ENCODE results near the gene DCBLD1. TPM values are rescaled to one million over a fixed set of nuclear protein-coding genes. Genes with fewer than 3 reads are reported as not detected.
"Not testable (repeated sequence)": the region's sequence is repeated elsewhere in the genome, so short reads cannot be mapped to it uniquely, and the experiment has no call there.

DCBLD1 gene
- total RNA-seq: 1 to 10 TPM; 4.4 to 4.5 TPM

GRCh38 chr6:117482240-117483003 is at the start of gene DCBLD1:
Gene DCBLD1 (plus strand): TSS chr6:117482674. CDS start chr6:117482782, 108 bp downstream.
- peaks cover 12% of the 10 kb centered on the region for H3K4me1 Mint-ChIP-seq (ENCODE audit: low read depth)
- CTCF ChIA-PET: interaction anchor here (0.7 to 4.9 kb wide), 4 partner anchors 32 to 123 kb away, joined by 3 to 34 read pairs (median 6); no protein-coding TSS in a partner anchor

GRCh38 chr6:117440706-117441525 is 41.6 kb upstream of the DCBLD1 start:
- H3K9me3 Mint-ChIP-seq: no peaks in the 10 kb centered on the region
- ChIA-PET POLR2A (no interaction called here), CTCF (no interaction called here)

More at GRCh38 chr6:117482240-117483003, at the start of gene DCBLD1:
- Mint-ChIP-seq H3K9me3 (no peaks in the 10 kb centered on the region), H3K36me3 (no peaks in the 10 kb centered on the region), H3K27me3 (peaks cover 23% of the 10 kb centered on the region), H3K27ac (no peak within 1 kb of the TSS), H3K4me3 (peak within 1 kb of the TSS; percentile 82)
- peak; percentile 74 for DNase-seq
- POLR2A ChIA-PET: interaction anchor here (1.4 to 2.3 kb wide), 3 partner anchors 66 to 120 kb away, joined by 4 to 17 read pairs (median 8); partner anchors contain the start of gene GOPC
- intact Hi-C loops (cut with micrococcal nuclease): loop anchor here (1.0 to 10.0 kb wide), 5 partner anchors 18 to 1412 kb away; partner anchors contain the start of genes ASF1A, GOPC, NT5DC1 and NUS1

GRCh38 chr6:117441824-117442264 is 40.6 kb upstream of the DCBLD1 start:
- Mint-ChIP-seq H3K9me3 (no peaks in the 10 kb centered on the region), H3K4me3 (no peak overlapping the region), H3K27ac (no peak overlapping the region), H3K36me3 (no peaks in the 10 kb centered on the region), H3K27me3 (peaks cover 26% of the 10 kb centered on the region), H3K4me1 (ENCODE audit: low read depth) (no peaks in the 10 kb centered on the region)
- DNase-seq: no peak
- intact Hi-C loops (cut with micrococcal nuclease): no loop called here
- ChIA-PET POLR2A (no interaction called here), CTCF (no interaction called here)

More at GRCh38 chr6:117440706-117441525, 41.6 kb upstream of the DCBLD1 start:
- intact Hi-C loops (cut with micrococcal nuclease): no loop called here
- H3K4me3 Mint-ChIP-seq: no peak overlapping the region
- no peak overlapping the region for H3K27ac Mint-ChIP-seq
- no peak for DNase-seq
- no peaks in the 10 kb centered on the region for H3K4me1 Mint-ChIP-seq (ENCODE audit: low read depth)
- H3K27me3 Mint-ChIP-seq: peaks cover 29% of the 10 kb centered on the region
- no peaks in the 10 kb centered on the region for H3K36me3 Mint-ChIP-seq

DNA sequence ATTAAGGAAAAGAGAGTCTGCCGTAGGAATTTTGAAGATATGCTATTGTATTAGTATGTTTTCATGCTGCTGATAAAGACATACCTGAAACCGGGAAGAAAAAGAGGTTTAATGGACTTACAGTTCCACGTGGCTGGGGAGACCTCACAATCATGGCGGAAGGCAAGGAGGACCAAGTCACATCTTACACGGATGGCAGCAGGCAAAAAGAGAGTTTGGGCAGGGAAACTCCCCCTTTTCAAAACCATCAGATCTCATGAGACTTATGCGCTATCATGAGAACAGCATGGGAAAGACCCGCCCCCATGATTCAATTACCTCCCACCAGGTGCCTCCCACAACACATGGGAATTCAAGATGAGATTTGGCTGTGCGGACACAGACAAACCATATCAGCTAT is 40.2 kb upstream of the DCBLD1 start:
- H3K27ac Mint-ChIP-seq; H3K4me1 Mint-ChIP-seq (ENCODE audit: low read depth); H3K4me3 Mint-ChIP-seq; intact Hi-C loops (cut with micrococcal nuclease); H3K9me3 Mint-ChIP-seq; DNase-seq; POLR2A ChIA-PET; CTCF ChIA-PET; H3K36me3 Mint-ChIP-seq: not testable (repeated sequence)
- H3K27me3 Mint-ChIP-seq: peaks cover 25% of the 10 kb centered on the region

- no peaks in the 10 kb centered on the region for H3K4me1 Mint-ChIP-seq (ENCODE audit: low read depth)
- intact Hi-C loops (cut with micrococcal nuclease): no loop called here
Measured at GRCh38 chr6:117444600-117444999, 37.9 kb upstream of the DCBLD1 start.

DNA sequence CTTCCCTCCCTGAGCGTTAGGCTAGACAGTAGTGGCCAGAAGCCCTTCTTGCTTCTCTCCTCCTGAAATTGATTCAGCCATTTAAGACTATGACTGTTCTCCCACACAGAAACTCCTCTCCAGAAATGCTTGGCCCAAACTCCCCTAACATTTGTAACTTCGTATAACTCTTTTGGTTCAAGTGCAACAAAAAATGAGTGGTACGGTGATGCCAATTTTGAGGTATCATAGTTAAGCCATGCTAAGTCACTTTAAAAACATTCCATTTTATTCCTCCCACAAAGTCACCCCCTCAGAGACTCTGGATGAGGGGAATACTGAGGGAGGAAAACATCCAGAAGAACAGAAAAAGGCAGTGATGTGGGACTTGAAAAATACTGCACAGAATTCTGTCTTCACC is 35.6 kb upstream of the DCBLD1 start:
- DNase-seq: no peak
- no peaks in the 10 kb centered on the region for H3K9me3 Mint-ChIP-seq
- H3K4me3 Mint-ChIP-seq: no peak overlapping the region
- no peaks in the 10 kb centered on the region for H3K4me1 Mint-ChIP-seq (ENCODE audit: low read depth)
- no peak overlapping the region for H3K27ac Mint-ChIP-seq
- intact Hi-C loops (cut with micrococcal nuclease): no loop called here
- CTCF ChIA-PET: interaction anchor here (6.3 to 6.5 kb wide), 2 partner anchors 110 to 158 kb away, joined by 130 to 146 read pairs; partner anchors contain the start of gene GOPC
- no peaks in the 10 kb centered on the region for H3K36me3 Mint-ChIP-seq
- POLR2A ChIA-PET: no interaction called here
- peaks cover 30% of the 10 kb centered on the region for H3K27me3 Mint-ChIP-seq

More at GRCh38 chr6:117444600-117444999, 37.9 kb upstream of the DCBLD1 start:
- ChIA-PET POLR2A (no interaction called here), CTCF (interaction anchor here (1.0 to 1.7 kb wide), 3 partner anchors 102 to 159 kb away, joined by 3 to 4 read pairs (median 4); no protein-coding TSS in a partner anchor)
- Mint-ChIP-seq H3K9me3 (no peaks in the 10 kb centered on the region), H3K36me3 (no peaks in the 10 kb centered on the region), H3K27me3 (peaks cover 31% of the 10 kb centered on the region), H3K27ac (no peak overlapping the region), H3K4me3 (no peak overlapping the region)
- no peak for DNase-seq

GRCh38 chr6:117448011-117448410 is 34.5 kb upstream of the DCBLD1 start:
- CTCF ChIA-PET: interaction anchor here (1.3 to 6.5 kb wide), 3 partner anchors 27 to 156 kb away, joined by 4 to 146 read pairs (median 130); partner anchors contain the start of gene GOPC
- no peak overlapping the region for H3K27ac Mint-ChIP-seq

GRCh38 chr6:117448732-117449485 is 33.6 kb upstream of the DCBLD1 start:
- intact Hi-C loops (cut with micrococcal nuclease): loop anchor here (2.0 kb wide), 1 partner anchor 102 kb away; no protein-coding TSS in a partner anchor
- no peaks in the 10 kb centered on the region for H3K4me1 Mint-ChIP-seq (ENCODE audit: low read depth)
- POLR2A ChIA-PET: no interaction called here
- H3K9me3 Mint-ChIP-seq: no peaks in the 10 kb centered on the region
- no peak for DNase-seq
- CTCF ChIA-PET: interaction anchor here (1.0 to 6.5 kb wide), 20 partner anchors 13 to 1697 kb away, joined by 3 to 146 read pairs (median 6); partner anchors contain the start of gene GOPC
- no peak overlapping the region for H3K4me3 Mint-ChIP-seq
- no peak overlapping the region for H3K27ac Mint-ChIP-seq
- H3K27me3 Mint-ChIP-seq: peaks cover 23% of the 10 kb centered on the region
- no peaks in the 10 kb centered on the region for H3K36me3 Mint-ChIP-seq

More at GRCh38 chr6:117448011-117448410, 34.5 kb upstream of the DCBLD1 start:
- POLR2A ChIA-PET: no interaction called here
- Mint-ChIP-seq H3K4me1 (ENCODE audit: low read depth) (no peaks in the 10 kb centered on the region), H3K4me3 (no peak overlapping the region), H3K27me3 (peaks cover 26% of the 10 kb centered on the region), H3K36me3 (no peaks in the 10 kb centered on the region), H3K9me3 (no peaks in the 10 kb centered on the region)
- DNase-seq: no peak
- intact Hi-C loops (cut with micrococcal nuclease): loop anchor here (2.0 kb wide), 1 partner anchor 101 kb away; no protein-coding TSS in a partner anchor

- intact Hi-C loops (cut with micrococcal nuclease): loop anchor here (1.0 to 2.0 kb wide), 3 partner anchors 103 to 156 kb away; no protein-coding TSS in a partner anchor
- Mint-ChIP-seq H3K27me3 (peaks cover 23% of the 10 kb centered on the region), H3K4me1 (ENCODE audit: low read depth) (no peaks in the 10 kb centered on the region), H3K27ac (no peak overlapping the region), H3K36me3 (no peaks in the 10 kb centered on the region), H3K4me3 (no peak overlapping the region), H3K9me3 (no peaks in the 10 kb centered on the region)
- ChIA-PET POLR2A (interaction anchor here (0.6 to 1.1 kb wide), 4 partner anchors 58 to 153 kb away, joined by 3 read pairs; partner anchors contain the start of gene GOPC), CTCF (interaction anchor here (0.6 to 6.5 kb wide), 48 partner anchors 8 to 1696 kb away, joined by 3 to 146 read pairs (median 4); partner anchors contain the start of genes DCBLD1, GOPC and ROS1)
- peak; percentile 52 for DNase-seq
Measured at GRCh38 chr6:117449549-117450439, 32.7 kb upstream of the DCBLD1 start.

DNA sequence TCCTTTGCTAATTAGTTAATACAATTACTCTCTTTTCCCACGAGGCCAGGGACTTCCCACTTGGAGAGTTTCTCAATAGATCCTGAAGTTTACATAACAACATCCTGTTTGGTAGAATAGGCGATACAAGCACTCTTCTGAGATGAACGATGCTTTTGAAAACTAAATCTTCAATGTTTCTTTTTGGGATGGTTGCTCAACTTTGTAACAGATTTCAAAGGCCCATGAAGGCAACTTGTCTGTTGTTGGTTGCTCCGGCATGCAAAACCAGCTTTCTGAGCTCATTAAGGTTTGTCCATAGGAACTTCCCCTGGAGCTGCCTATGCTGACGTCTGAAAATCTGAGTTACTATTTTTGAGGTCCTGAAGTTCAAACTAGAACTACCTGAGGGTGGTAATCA is 30.8 kb upstream of the DCBLD1 start:
- intact Hi-C loops (cut with micrococcal nuclease): no loop called here

More for the DNA sequence above, 30.8 kb upstream of the DCBLD1 start:
- Mint-ChIP-seq H3K4me1 (ENCODE audit: low read depth) (no peaks in the 10 kb centered on the region), H3K9me3 (no peaks in the 10 kb centered on the region), H3K27me3 (peaks cover 15% of the 10 kb centered on the region), H3K27ac (no peak overlapping the region), H3K36me3 (no peaks in the 10 kb centered on the region), H3K4me3 (no peak overlapping the region)
- no peak for DNase-seq
- CTCF ChIA-PET: interaction anchor here (1.6 to 6.5 kb wide), 3 partner anchors 26 to 153 kb away, joined by 3 to 146 read pairs (median 130); partner anchors contain the start of gene GOPC
- POLR2A ChIA-PET: interaction anchor here (0.8 kb wide), 1 partner anchor 104 kb away, joined by 3 read pairs; no protein-coding TSS in a partner anchor

Data from activated CD4-positive, alpha-beta memory T cell treated with anti-CD3 and anti-CD28 coated beads for 36 hours (primary cell).